D721Med (cell line): ENCODE data around the gene RASGEF1B.

ENCODE experiments used
- DNase-seq: peaks from one replicate; pipeline ENCODE4 v3.0.0; 2011; ENCODE audit warnings: low spot score; ENCODE audit not compliant: insufficient read length
- FAIRE-seq: peaks from 2 replicates; lab custom pipeline; 2011; peaks lifted over from hg19 to GRCh38; lab: Jason Lieb, UNC
- TF ChIP-seq, protein P1 (sequence below): IDR thresholded peaks from 2 replicates; pipeline ENCODE4 v1.5.1; 2012; ENCODE audit warnings: mild to moderate bottlenecking, control low read depth; ENCODE audit not compliant: insufficient read depth; ENCODE audit errors: missing control alignments

Gene RASGEF1B

DNA sequence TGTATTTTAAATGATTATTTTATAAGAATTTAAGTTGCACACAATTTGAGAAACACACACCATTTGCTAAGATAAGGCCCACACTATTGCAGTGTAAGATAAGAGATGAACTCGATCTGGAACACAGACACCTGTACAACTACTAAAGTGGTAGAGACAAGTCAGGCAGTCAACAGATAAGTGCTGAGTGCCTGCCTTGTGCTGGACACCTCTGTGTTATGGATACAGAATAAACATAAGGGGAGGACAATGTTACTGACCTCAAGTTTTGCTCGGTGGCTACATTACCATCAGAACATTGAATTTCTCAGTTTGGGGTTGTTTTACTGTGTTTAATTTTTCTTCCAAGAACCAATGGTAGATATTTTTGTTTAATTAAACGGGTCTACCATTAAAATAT is 74.1 kb downstream of the RASGEF1B start:
- TF ChIP-seq, protein P1, sequence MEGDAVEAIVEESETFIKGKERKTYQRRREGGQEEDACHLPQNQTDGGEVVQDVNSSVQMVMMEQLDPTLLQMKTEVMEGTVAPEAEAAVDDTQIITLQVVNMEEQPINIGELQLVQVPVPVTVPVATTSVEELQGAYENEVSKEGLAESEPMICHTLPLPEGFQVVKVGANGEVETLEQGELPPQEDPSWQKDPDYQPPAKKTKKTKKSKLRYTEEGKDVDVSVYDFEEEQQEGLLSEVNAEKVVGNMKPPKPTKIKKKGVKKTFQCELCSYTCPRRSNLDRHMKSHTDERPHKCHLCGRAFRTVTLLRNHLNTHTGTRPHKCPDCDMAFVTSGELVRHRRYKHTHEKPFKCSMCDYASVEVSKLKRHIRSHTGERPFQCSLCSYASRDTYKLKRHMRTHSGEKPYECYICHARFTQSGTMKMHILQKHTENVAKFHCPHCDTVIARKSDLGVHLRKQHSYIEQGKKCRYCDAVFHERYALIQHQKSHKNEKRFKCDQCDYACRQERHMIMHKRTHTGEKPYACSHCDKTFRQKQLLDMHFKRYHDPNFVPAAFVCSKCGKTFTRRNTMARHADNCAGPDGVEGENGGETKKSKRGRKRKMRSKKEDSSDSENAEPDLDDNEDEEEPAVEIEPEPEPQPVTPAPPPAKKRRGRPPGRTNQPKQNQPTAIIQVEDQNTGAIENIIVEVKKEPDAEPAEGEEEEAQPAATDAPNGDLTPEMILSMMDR, result no peak
- no peak for DNase-seq
- FAIRE-seq, result no peak

DNA sequence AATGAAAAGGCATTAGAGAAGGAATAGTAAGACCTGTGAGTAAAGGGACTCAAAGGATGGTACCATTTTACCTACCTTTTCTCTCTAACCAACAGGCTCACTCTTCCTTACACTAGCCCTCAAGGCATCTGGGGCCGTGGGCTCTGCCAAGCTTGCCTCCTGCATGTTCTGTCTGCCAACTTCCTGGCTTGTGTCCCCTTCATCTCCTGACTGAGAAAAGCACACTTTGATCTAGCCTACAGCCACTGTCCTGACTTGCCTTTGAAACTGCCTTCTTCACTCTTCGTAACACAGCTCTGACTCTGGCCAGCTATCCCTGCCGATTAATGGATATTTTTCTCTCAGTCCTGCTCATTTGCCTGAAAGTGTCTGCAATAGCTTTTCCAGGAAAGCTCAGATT is 76.5 kb downstream of the RASGEF1B start:
- FAIRE-seq (no peak), DNase-seq (no peak)
- TF ChIP-seq, protein P1, result no peak

DNA sequence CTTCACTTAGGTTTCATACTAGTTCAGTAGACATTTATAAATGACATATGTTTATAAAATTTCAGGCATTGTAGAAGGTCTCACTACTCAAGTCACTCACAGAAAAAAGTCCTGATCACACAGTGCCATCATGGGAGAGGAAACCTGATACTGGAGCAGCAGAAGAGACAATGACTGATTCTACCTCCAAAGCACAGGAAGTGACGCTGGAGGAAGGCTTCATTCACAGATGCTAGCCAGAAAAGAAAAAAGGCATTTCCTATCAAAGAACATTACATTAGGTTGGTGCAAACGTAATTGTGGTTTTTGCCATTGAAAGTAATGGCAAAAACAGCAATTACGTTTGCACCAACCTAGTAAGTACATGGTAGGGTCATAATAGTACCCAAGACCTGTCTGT is 79.5 kb downstream of the RASGEF1B start:
- no peak for FAIRE-seq
- TF ChIP-seq, protein P1, result no peak
- DNase-seq, result no peak

- FAIRE-seq (no peak), DNase-seq (no peak)
- TF ChIP-seq, protein P1, result no peak
Measured at GRCh38 chr4:81389720-81390119, 82.0 kb downstream of the RASGEF1B start.

- TF ChIP-seq, protein P1, result no peak
- FAIRE-seq (no peak), DNase-seq (no peak)
Measured at GRCh38 chr4:81380437-81380836, 91.3 kb downstream of the RASGEF1B start.

DNA sequence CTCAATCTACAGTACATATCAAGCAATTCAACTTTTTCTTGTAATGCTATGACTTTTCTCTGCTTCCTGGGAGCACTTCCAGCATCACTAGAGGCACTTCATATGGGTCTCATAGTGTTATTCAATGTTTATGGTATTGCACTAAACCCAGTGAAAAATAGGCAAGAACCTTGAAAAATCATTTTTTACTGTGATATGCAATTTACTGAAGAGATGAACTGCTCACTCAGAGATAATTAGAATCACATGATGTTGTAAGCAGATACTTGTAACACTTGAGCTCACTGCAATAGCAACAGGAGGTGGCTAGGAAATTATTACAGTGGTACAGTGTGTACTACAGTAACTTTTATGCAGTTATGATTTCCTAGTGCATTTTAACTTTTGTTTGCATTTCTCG is 93.3 kb downstream of the RASGEF1B start:
- FAIRE-seq (no peak), DNase-seq (no peak)
- TF ChIP-seq, protein P1, result no peak

- no peak for FAIRE-seq
- TF ChIP-seq, protein P1, result no peak
- no peak for DNase-seq
Measured at GRCh38 chr4:81377191-81377590, 94.5 kb downstream of the RASGEF1B start.
